ENCODE measurements around the gene TAL2. TPM values are rescaled to one million over a fixed set of nuclear protein-coding genes. Genes with fewer than 3 reads are reported as not detected.

Gene TAL2
- total RNA-seq, 4 donors from 2014 or later: not detected

- intact Hi-C loops (cut with DNase I): no loop called here
- no peak for DNase-seq
- H3K36me3 ChIP-seq: no peaks in the 10 kb centered on the region
- H3K27ac ChIP-seq: no peak overlapping the region
- 87 to 89% methylated on average over 5 of the region's 5 CpGs for whole genome bisulfite sequencing, 2 donors
- no peak overlapping the region for H3K4me3 ChIP-seq (replicated peaks in 1 of 3)
- H3K27me3 ChIP-seq: no peaks in the 10 kb centered on the region
- TF ChIP-seq POLR2A (IDR thresholded peaks at IDR 0.05) (no peak), CTCF (IDR thresholded peaks at IDR 0.05) (no peak)
- no peaks in the 10 kb centered on the region for H3K4me1 ChIP-seq
- H3K9me3 ChIP-seq: no peaks in the 10 kb centered on the region
Measured at GRCh38 chr9:105663914-105664313, 1.7 kb downstream of the TAL2 start.

- no peak overlapping the region for H3K4me3 ChIP-seq (replicated peaks in 1 of 3)
- no peaks in the 10 kb centered on the region for H3K4me1 ChIP-seq
- 35 to 60% methylated on average over 4 of the region's 4 CpGs for WGBS, 2 donors
- no peaks in the 10 kb centered on the region for H3K36me3 ChIP-seq
- intact Hi-C loops (cut with DNase I): no loop called here
- no peaks in the 10 kb centered on the region for H3K9me3 ChIP-seq
- TF ChIP-seq CTCF (IDR thresholded peaks at IDR 0.05) (no peak), POLR2A (IDR thresholded peaks at IDR 0.05) (no peak)
- no peak for DNase-seq
- no peak overlapping the region for H3K27ac ChIP-seq
- H3K27me3 ChIP-seq: no peaks in the 10 kb centered on the region
Measured at GRCh38 chr9:105667867-105668266, 5.6 kb downstream of the TAL2 start.

GRCh38 chr9:105670315-105670714, 8.1 kb downstream of the TAL2 start:
- no peaks in the 10 kb centered on the region for H3K4me1 ChIP-seq
- H3K36me3 ChIP-seq: no peaks in the 10 kb centered on the region
- intact Hi-C loops (cut with DNase I): no loop called here
- no peak overlapping the region for H3K27ac ChIP-seq
- H3K4me3 ChIP-seq (replicated peaks in 1 of 3): no peak overlapping the region
- H3K27me3 ChIP-seq: no peaks in the 10 kb centered on the region
- WGBS, 2 donors: 66 to 69% methylated on average over 3 of the region's 3 CpGs
- no peaks in the 10 kb centered on the region for H3K9me3 ChIP-seq
- no peak for TF ChIP-seq POLR2A (IDR thresholded peaks at IDR 0.05)
- no peak for TF ChIP-seq CTCF (IDR thresholded peaks at IDR 0.05)
- no peak for DNase-seq

- Histone ChIP-seq H3K36me3 (no peaks in the 10 kb centered on the region), H3K27ac (no peak overlapping the region), H3K27me3 (no peaks in the 10 kb centered on the region), H3K4me3 (replicated peaks in 1 of 3) (no peak overlapping the region), H3K9me3 (no peaks in the 10 kb centered on the region), H3K4me1 (no peaks in the 10 kb centered on the region)
- intact Hi-C loops (cut with DNase I): no loop called here
- WGBS, 2 donors: 74 to 75% methylated on average over 3 of the region's 3 CpGs
- TF ChIP-seq POLR2A (IDR thresholded peaks at IDR 0.05): no peak
- TF ChIP-seq CTCF (IDR thresholded peaks at IDR 0.05): no peak
- no peak for DNase-seq
Measured at GRCh38 chr9:105670775-105671174, 8.5 kb downstream of the TAL2 start.

GRCh38 chr9:105672711-105673234, 10.5 kb downstream of the TAL2 start:
- Histone ChIP-seq H3K4me1 (no peaks in the 10 kb centered on the region), H3K9me3 (no peaks in the 10 kb centered on the region), H3K27me3 (no peaks in the 10 kb centered on the region), H3K27ac (no peak overlapping the region), H3K4me3 (replicated peaks in 1 of 3) (no peak overlapping the region), H3K36me3 (no peaks in the 10 kb centered on the region)
- DNase-seq: no peak
- intact Hi-C loops (cut with DNase I): no loop called here
- TF ChIP-seq CTCF (IDR thresholded peaks at IDR 0.05) (no peak), POLR2A (IDR thresholded peaks at IDR 0.05) (no peak)
- 60% methylated on average over 3 of the region's 3 CpGs for WGBS, 2 donors
